HG02763 (cell line): ENCODE results near the gene E2F4.

Experiments
- ATAC-seq: cut with Tn5 transposase; IDR thresholded peaks from one replicate; pipeline ENCODE4 v1.9.1; 2021; ENCODE audit warnings: mild to moderate bottlenecking, moderate library complexity; ENCODE audit not compliant: unreplicated experiment

The E2F4 gene

DNA sequence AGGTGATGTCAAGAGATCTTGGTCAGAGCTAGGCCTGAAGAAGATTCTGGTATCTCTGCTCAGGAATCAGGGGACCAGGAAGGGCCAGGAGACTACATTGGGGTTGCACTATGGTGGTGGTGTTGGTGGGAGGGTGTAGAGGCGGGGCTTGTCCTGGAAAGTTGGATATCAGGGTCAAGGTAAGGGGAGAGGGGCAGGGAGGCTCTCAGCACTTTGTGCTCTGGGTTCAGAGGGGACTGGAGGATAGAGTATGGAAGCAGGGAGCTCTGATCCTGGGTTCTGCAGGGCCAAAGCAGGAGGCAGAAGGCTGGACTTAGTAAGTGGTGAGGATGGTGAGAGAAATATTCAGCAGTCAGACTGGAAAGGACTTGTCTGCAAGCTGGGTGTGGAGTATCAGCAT lies 18.6 kb upstream of the E2F4 start:
- ATAC-seq = no peak

DNA sequence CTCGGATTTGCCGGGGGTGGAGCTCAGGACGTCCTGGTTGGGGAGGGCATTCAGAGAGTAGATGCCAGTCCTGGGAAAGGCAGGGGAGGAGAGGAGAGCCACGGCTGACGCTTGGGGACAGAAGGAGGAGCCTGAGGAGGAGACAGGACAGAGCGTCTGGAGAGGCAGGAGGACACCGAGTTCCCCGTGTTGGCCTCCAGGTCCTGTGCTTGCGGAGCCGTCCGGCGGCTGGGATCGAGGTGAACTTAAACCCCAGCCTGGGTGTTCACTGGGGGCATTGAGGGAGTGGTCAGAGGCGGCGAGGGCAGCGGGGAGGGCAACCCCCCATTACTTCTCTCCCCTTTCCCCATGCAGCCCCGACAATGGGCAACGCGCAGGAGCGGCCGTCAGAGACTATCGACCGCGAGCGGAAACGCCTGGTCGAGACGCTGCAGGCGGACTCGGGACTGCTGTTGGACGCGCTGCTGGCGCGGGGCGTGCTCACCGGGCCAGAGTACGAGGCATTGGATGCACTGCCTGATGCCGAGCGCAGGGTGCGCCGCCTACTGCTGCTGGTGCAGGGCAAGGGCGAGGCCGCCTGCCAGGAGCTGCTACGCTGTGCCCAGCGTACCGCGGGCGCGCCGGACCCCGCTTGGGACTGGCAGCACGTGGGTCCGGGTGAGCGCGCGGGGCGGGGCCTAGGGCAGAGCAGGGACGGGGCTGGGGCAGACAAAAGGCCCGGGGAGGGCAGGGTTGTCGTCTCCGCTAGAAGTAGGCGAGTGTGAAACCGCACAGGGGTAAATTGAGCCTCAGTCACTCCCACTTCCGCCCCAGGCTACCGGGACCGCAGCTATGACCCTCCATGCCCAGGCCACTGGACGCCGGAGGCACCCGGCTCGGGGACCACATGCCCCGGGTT lies 17.9 kb upstream of the E2F4 start:
- peak; percentile 35 for ATAC-seq

DNA sequence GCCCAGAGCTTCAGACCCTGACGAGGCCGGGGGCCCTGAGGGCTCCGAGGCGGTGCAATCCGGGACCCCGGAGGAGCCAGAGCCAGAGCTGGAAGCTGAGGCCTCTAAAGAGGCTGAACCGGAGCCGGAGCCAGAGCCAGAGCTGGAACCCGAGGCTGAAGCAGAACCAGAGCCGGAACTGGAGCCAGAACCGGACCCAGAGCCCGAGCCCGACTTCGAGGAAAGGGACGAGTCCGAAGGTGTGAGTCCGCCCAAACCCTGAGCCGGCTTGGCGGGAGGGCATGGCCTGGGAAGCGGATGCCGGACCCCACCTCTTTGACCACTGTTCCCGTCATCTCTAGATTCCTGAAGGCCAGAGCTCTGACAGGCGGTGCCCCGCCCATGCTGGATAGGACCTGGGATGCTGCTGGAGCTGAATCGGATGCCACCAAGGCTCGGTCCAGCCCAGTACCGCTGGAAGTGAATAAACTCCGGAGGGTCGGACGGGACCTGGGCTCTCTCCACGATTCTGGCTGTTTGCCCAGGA lies 17.2 kb upstream of the E2F4 start:
- ATAC-seq = no peak

DNA sequence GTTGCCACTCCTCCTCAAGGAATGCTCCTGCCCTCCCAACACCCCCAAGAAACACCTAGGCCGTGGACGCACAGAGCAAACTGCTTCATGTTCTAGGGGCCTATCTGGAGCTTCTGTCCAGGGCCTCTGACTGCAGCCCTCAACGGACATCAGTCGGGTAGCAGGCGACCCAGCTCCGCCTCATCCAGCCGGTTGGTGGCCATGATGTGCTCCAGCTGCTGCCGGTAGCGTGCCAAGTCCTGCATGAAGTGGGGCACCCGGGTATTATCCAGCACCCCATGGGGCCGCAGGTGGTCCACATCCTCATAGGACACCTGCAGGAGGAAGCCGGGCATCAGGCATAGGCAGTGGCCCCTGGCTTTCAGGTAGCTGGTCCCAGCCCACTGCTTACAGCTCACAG lies 15.3 kb upstream of the E2F4 start:
- ATAC-seq = no peak

GRCh38 chr16:67177743-67178699 lies 13.9 kb upstream of the E2F4 start:
- ATAC-seq = no peak

GRCh38 chr16:67179421-67180080 lies 12.4 kb upstream of the E2F4 start:
- ATAC-seq = no peak

DNA sequence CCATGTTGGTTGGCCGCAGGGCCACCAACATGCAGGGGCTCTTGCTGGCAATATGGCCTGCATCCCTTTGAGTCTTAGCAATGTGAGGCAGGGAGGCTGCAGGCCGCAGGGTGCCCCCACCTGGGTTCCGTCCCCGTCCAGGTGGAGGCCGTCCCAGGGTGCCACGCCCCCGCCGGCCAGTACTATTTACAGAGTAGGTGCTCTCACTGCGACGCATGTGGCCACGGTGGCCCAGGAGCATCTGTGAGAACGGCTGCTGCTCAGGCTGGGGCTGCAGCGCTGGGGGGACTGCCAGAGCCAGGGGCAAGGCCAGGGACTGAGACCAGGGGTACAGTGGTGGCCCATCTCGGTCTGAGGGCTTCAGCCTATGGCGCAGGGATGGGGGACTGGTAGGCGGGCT lies 11.8 kb upstream of the E2F4 start:
- ATAC-seq = no peak

DNA sequence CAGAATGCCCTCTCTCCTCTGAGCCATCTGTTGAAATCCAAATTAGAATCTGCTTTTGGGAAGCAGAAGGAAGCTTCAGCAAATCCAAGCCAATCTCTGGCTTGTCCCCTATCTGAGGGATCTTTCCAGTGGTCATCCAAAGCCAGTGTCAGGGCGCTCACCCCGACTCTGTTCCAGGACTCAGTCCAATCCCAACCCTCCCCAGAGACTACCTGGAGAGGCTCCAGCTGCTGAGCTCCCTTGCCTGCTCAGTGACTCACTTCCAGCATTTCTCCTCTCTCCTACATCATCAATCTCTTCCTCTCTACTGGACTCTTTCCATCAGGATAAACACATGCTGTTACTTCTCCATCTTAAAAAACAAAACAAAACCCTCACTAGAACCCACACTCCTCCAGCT lies 10.6 kb upstream of the E2F4 start:
- ATAC-seq = no peak

- no peak for ATAC-seq
Measured at GRCh38 chr16:67182288-67182687, 9.7 kb upstream of the E2F4 start.

GRCh38 chr16:67183284-67183626 lies 8.7 kb upstream of the E2F4 start:
- no peak for ATAC-seq

DNA sequence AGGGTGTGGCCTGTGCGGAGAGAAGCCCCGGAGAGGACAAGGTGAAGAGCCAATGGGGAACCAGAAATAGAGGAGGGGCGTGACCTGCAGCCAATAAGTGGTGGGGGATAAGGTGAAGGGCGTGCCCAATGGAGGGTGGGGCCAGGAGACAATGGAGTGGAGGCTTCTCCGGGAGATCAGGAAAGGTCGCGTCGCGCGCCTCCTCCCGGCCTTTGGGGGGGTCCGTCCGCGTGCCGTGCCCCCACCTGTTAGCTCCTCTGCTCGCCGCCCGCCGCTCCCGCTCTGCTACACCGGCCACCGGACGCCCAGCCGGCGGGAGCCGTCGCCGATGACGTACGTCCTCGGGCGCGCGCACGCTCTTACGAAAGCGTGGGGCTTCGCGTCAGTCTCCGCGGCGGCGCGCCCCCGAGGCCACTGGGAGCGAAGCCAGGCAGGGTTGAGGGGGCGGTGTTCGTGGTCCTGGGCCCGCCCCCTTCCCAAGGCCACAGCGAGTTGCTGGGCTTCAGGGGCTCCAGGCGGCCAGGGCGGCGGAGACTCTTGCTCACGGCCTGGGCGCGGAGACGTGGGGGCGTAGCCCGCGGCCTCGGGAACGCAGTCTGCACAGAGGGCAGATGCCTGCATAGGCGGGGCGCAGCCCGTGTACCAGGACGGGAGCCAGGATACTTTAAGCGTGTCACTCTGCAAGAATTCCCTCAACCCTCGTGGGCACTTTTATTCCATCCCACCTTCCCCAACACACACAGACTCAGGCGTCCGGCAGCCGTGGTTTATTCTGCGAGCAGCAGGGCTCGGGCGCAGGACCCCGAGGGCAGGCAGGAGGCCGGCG lies 8.1 kb upstream of the E2F4 start, which contains the start of gene MATCAP1:
Gene MATCAP1, minus strand, starts transcription at position 337 of the 826 bp plus-strand sequence. CDS start 3,353 bp downstream, outside the sequence.
- ATAC-seq = peak; percentile 93

- ATAC-seq = no peak
Measured at GRCh38 chr16:67184453-67184994, 7.4 kb upstream of the E2F4 start.

- no peak for ATAC-seq
Measured at GRCh38 chr16:67184995-67185650, 6.8 kb upstream of the E2F4 start.

DNA sequence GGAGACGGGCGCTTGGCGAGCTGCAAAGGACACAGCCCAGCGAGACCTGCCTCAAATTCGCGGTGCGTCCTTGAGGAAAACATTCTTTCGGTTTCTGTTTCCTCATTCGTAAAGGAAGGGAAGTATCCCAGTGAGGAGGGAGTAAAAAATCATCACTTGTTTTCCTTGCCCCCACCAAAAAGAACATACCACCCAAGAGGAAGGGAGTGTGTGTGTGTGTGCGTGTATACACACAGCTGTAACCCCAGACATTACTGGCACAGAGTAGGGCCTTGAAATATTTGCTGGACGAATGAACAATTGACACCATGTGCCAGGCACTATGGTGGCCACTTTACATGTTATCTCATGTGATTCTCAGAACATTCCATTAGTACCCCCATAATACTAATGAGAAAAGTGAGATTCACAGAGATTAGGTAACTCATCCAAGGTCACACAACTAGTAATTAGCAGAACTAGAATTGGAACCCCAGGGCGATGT lies 6.3 kb upstream of the E2F4 start:
- no peak for ATAC-seq

DNA sequence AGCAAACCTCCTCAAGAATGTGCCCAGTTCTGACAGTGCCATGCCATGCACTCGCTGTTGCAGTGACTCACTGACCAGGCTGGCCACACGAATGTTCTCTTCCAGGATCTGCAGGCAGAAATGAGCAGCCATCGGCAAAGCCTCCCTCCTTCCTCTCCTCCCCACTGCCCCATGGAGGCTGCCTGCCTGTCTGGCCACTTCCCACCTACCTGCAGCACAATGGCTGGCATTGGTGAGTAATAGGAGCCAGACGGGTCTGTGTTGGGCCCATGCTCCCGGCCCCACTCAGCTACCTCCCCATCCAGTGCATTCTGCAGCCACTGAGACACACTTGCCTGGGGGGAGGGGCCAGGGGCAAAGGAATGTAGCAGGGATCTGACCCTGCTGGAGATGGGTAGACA lies 5.4 kb upstream of the E2F4 start:
- no peak for ATAC-seq

GRCh38 chr16:67187175-67187890 lies 4.6 kb upstream of the E2F4 start:
- ATAC-seq = no peak

GRCh38 chr16:67188323-67188722 lies 3.6 kb upstream of the E2F4 start:
- ATAC-seq = no peak

DNA sequence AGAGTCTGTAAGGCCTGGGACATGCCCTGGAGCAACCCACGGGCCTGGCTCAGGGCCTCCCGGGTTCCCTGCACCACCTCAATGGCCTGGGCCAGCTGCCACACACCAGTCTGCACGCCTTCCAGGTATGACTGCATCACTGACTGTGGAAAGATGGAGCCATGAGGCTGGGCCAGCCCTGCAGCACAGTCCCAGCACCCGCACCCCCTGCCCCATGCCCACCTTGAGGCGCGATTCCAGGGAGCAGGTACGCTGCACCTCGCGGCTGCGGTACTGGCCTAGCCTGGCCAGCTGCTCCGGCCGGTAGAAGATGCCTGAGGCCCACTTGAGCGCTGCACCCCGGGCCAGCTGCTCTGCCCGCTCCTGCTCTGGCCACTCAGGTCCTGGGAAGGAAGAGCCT lies 3.2 kb upstream of the E2F4 start:
- no peak for ATAC-seq
